HEK293T (cell line): ENCODE data around the gene STXBP1.
A peak's percentile ranks its signal among the peaks of the same experiment; 100 is the strongest.

Experiments used
- CTCF ChIA-PET: fragments of 350-600 bp; formaldehyde crosslinking; extraction: SDS; loops from one replicate; lab custom pipeline; 2021; ENCODE audit warnings: antibody characterized with exemption, inconsistent platforms; lab: Yijun Ruan, JAX
- POLR2A ChIA-PET: fragments of 350-600 bp; formaldehyde crosslinking; extraction: SDS; loops from one replicate; lab custom pipeline; 2020; ENCODE audit warnings: antibody characterized with exemption, inconsistent platforms; lab: Yijun Ruan, JAX
- DNase-seq: peaks from one replicate; pipeline ENCODE4 v3.0.0; 2012; ENCODE audit warnings: mixed read lengths; ENCODE audit errors: extremely low spot score
- ARNT ChIP-seq: fragments of 450-650 bp; IDR thresholded peaks from 2 replicates; pipeline ENCODE4 v1.6.1; 2017; ENCODE audit warnings: mild to moderate bottlenecking
- BHLHE40 ChIP-seq: fragments of 450-650 bp; IDR thresholded peaks from 2 replicates; pipeline ENCODE4 v1.6.1; 2016; ENCODE audit warnings: mild to moderate bottlenecking, moderate library complexity, borderline replicate concordance
- CTBP1 ChIP-seq: fragments of 450-650 bp; IDR thresholded peaks from 2 replicates; pipeline ENCODE4 v1.6.1; 2016; ENCODE audit warnings: borderline replicate concordance
- ELF4 ChIP-seq: fragments of 450-650 bp; IDR thresholded peaks from 2 replicates; pipeline ENCODE4 v1.6.1; 2017; ENCODE audit warnings: antibody characterized with exemption
- FOXA1 ChIP-seq: fragments of 450-650 bp; IDR thresholded peaks from 2 replicates; pipeline ENCODE4 v1.6.1; 2016; ENCODE audit warnings: mild to moderate bottlenecking
- FOXK2 ChIP-seq: fragments of 450-650 bp; IDR thresholded peaks from 2 replicates; pipeline ENCODE4 v1.6.1; 2016; ENCODE audit warnings: mild to moderate bottlenecking
- FOXM1 ChIP-seq: fragments of 450-650 bp; IDR thresholded peaks from 2 replicates; pipeline ENCODE4 v1.6.1; 2017; ENCODE audit warnings: mild to moderate bottlenecking, borderline replicate concordance
- HDGF ChIP-seq: fragments of 450-650 bp; IDR thresholded peaks from 2 replicates; pipeline ENCODE4 v1.6.1; 2017; ENCODE audit warnings: antibody characterized with exemption, borderline replicate concordance
- L3MBTL2 ChIP-seq: fragments of 450-650 bp; conservative IDR thresholded peaks from 2 replicates; pipeline ENCODE4 v1.6.1; 2016; ENCODE audit warnings: mild to moderate bottlenecking
- LEF1 ChIP-seq: fragments of 450-650 bp; IDR thresholded peaks from 2 replicates; pipeline ENCODE4 v1.6.1; 2017; ENCODE audit warnings: mild to moderate bottlenecking, borderline replicate concordance
- NFRKB ChIP-seq: fragments of 450-650 bp; IDR thresholded peaks from 2 replicates; pipeline ENCODE4 v1.6.1; 2016; ENCODE audit warnings: mild to moderate bottlenecking, moderate library complexity
- SP1 ChIP-seq: fragments of 450-650 bp; IDR thresholded peaks from 2 replicates; pipeline ENCODE4 v1.6.1; 2017
- SUZ12 ChIP-seq: fragments of 450-650 bp; IDR thresholded peaks from 2 replicates; pipeline ENCODE4 v1.6.1; 2016; ENCODE audit warnings: mild to moderate bottlenecking
- TARDBP ChIP-seq: fragments of 450-650 bp; IDR thresholded peaks from 2 replicates; pipeline ENCODE4 v1.6.1; 2016
- ZNF384 ChIP-seq: fragments of 450-650 bp; IDR thresholded peaks from 2 replicates; pipeline ENCODE4 v1.6.1; 2016
- TF ChIP-seq, protein P1 (sequence below): fragments of 450-650 bp; IDR thresholded peaks from 2 replicates; pipeline ENCODE4 v1.6.1; 2016

The STXBP1 gene

DNA sequence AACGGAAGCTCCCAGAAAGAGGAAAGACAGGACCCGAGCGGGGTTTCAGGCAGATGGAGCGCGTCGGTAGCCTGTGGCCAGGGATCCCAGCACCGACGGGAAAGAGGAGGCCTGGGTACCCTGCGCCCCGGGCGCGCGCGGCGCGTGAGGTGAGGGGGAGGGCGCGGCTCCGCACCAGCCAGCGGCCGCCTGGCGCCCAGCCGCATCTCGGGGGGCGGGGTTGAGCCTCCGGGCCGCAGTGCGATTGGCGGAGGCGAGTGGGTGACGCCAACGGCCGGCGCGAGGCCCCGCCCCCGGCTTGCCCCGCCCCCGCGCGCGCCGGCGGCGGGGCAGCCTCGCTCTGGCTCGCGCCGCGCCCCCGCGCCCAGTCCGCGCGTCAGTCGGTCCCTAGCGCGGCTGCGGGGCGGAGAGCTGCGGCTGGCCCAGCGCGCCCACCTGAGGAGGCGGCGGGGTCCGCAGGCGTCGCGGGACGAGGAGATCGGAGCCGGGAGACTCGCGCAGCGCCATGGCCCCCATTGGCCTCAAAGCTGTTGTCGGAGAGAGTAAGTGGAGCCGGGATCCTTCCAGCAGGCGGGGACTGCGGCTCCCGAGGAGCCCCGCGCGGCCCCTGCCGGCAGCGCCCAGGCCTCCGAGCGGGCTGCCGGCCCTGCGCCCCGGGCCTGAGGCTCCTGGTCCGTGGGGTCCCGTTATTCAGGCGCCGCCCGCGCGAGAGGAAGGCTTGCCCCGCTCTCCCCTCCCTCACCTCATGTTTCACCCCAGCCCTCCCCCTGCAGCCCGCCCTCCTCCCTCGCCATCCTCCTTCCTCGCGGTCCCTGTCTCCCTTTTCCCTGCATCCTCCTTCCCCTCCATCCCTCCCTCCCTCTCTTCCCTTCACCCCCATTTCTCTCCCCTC is at the start of gene STXBP1:
TSS of gene STXBP1 (plus strand) at position 379 of the 892 bp plus-strand sequence. CDS start at position 506, 127 bp downstream.
- POLR2A ChIA-PET: interaction anchor here (0.7 to 1.5 kb wide), 4 partner anchors 9 to 123 kb away, joined by 3 to 5 read pairs (median 3); partner anchors contain the start of genes PTRH1, TOR2A and TTC16

DNA sequence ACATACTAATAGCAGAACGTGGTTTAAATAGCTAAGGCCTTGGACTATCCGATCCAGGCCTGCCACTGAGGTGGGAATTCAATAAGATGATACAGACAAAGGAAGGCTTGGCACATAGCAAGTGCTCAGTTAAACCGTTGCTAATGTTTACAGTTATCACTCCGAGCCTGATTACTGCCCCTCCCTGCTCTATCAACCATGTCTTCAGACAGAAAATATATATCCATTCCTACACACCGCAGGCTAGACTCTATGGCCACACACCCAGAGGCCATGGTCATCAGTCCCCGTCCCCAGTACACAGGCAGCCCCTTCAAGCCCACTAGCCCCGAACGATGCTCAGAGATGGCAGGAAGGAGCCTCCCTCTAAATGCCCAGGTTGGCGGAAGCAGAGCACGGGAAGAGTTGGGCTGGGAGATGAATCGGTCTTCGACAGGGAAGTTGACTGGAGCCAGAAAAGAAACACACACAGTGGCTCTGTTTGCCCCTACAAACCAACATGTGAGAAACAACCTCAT is 49.7 kb upstream of the STXBP1 start:
- POLR2A ChIA-PET: no interaction called here
- DNase-seq: no peak
- CTCF ChIA-PET: interaction anchor here (1.0 kb wide), 1 partner anchor 20 kb away, joined by 3 read pairs; no protein-coding TSS in a partner anchor
- TF ChIP-seq NFRKB: no peak
- no peak for TF ChIP-seq SUZ12
- no peak for TF ChIP-seq TARDBP
- TF ChIP-seq FOXM1: no peak
- no peak for TF ChIP-seq LEF1
- TF ChIP-seq CTBP1: no peak
- no peak for TF ChIP-seq BHLHE40
- TF ChIP-seq ELF4: no peak
- TF ChIP-seq SP1: no peak
- TF ChIP-seq FOXK2: no peak
- TF ChIP-seq ZNF384: no peak
- TF ChIP-seq HDGF: no peak
- no peak for TF ChIP-seq L3MBTL2
- TF ChIP-seq ARNT: no peak
- no peak for TF ChIP-seq FOXA1
- TF ChIP-seq, protein P1, sequence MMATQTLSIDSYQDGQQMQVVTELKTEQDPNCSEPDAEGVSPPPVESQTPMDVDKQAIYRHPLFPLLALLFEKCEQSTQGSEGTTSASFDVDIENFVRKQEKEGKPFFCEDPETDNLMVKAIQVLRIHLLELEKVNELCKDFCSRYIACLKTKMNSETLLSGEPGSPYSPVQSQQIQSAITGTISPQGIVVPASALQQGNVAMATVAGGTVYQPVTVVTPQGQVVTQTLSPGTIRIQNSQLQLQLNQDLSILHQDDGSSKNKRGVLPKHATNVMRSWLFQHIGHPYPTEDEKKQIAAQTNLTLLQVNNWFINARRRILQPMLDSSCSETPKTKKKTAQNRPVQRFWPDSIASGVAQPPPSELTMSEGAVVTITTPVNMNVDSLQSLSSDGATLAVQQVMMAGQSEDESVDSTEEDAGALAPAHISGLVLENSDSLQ: no peak

More for the DNA sequence above, at the start of gene STXBP1:
- CTCF ChIA-PET: no interaction called here
- TF ChIP-seq HDGF (no peak), FOXM1 (no peak), ARNT (no peak)
- peak; percentile 95 for DNase-seq

DNA sequence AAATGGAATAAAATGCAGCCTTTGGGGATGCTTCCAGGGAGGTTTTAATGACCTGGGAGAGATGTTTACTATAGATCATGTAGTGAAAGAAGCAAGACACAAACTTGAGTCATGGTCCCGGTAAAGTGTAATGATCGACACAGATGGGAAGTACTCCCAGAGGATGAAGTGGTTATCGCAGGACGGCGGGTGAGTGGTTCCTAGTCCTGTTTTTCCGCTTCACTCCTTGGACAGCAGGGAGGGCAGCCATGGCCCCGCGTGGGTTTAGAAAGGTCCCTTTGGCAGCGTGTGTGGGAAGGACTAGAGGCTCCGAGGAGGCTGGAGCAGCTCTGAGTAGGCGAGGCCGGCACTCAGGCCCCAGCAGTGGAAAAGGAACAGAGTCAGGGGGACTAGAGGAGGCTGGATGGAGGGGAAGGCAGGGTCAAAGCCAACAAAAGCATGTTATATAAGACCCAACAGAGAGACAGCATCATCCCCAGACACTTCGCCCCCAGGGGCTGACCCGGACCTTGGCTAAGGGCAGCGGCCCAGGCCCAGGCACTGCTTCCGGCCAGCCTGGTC is 49.2 kb upstream of the STXBP1 start:
- DNase-seq: no peak

DNA sequence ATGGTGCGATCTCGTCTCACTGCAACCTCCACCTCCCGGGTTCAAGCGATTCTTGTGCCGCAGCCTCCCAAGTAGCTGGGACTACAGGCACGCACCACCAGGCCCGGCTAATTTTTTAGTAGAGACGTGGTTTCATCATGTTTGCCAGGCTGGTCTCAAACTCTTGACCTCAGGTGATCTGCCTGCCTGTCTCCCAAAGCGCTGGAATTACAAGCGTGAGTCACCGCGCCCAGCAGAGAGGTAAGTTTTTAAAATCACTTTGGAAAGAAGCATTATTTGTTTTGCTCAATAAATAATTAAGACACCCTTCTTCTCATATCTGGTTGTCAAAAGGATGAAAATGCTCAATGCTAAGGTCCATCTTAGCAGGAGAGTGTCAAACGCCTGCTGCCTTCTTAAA is 48.5 kb upstream of the STXBP1 start:
- no peak for TF ChIP-seq ZNF384
- no peak for TF ChIP-seq BHLHE40
- TF ChIP-seq CTBP1: no peak
- no peak for TF ChIP-seq LEF1
- TF ChIP-seq SP1: no peak
- no peak for TF ChIP-seq ELF4
- TF ChIP-seq, protein P1: no peak
- no peak for TF ChIP-seq TARDBP
- TF ChIP-seq FOXA1: no peak
- no peak for TF ChIP-seq FOXK2
- TF ChIP-seq HDGF: no peak
- no peak for TF ChIP-seq SUZ12
- TF ChIP-seq FOXM1: no peak
- no peak for TF ChIP-seq L3MBTL2
- TF ChIP-seq ARNT: no peak
- no peak for TF ChIP-seq NFRKB
- DNase-seq: no peak
- CTCF ChIA-PET: no interaction called here
- POLR2A ChIA-PET: no interaction called here

More for the DNA sequence above, 49.2 kb upstream of the STXBP1 start:
- CTCF ChIA-PET: no interaction called here
- POLR2A ChIA-PET: no interaction called here
- no peak for TF ChIP-seq NFRKB
- TF ChIP-seq ARNT: no peak
- TF ChIP-seq TARDBP: no peak
- TF ChIP-seq L3MBTL2: no peak
- TF ChIP-seq CTBP1: no peak
- TF ChIP-seq BHLHE40: no peak
- TF ChIP-seq ELF4: no peak
- no peak for TF ChIP-seq FOXM1
- TF ChIP-seq, protein P1: no peak
- no peak for TF ChIP-seq HDGF

DNA sequence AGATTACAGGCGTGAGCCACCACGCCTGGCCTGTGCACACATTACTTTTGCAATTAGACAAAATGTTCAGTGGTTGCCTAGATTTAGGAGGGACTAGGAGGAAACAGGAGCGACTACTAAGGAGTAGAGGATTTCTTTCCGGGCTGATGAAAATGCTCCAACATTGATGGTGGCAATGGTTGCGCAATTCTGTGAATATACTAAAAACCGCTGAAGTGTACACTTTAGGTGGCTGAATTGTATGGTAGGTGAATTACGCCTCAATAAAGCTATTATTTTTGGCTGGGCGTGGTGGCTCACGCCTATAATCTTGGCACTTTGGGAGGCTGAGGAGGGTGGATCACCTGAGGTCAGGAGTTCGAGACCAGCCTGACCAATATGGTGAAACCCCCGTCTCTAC is 46.8 kb upstream of the STXBP1 start:
- TF ChIP-seq ARNT (no peak), FOXM1 (no peak), L3MBTL2 (no peak), NFRKB (no peak), FOXA1 (no peak), SUZ12 (no peak), LEF1 (no peak), TARDBP (no peak), HDGF (no peak), BHLHE40 (no peak), CTBP1 (no peak), ELF4 (no peak), ZNF384 (no peak), FOXK2 (no peak), SP1 (no peak)
- TF ChIP-seq, protein P1: no peak
- DNase-seq: no peak
- POLR2A ChIA-PET: no interaction called here
- CTCF ChIA-PET: no interaction called here
